ENCODE measurements around the gene DGKG.

The DGKG gene

GRCh38 chr3:186241910-186242821 lies 119.9 kb downstream of the DGKG start:
- H3K4me1 ChIP-seq (ENCODE audit: control insufficient read depth, low read length): peaks cover 8% of the 10 kb centered on the region; the same call in 1 of the 2 replicates
- H3K4me2 ChIP-seq (ENCODE audit: low read length): peak overlapping the region; percentile 11; the same call in 1 of the 2 replicates
- H3K9me2 ChIP-seq (replicated peaks; ENCODE audit: control insufficient read depth, low read length): no peaks in the 10 kb centered on the region
- no peaks in the 10 kb centered on the region for H3K36me3 ChIP-seq (ENCODE audit: control insufficient read depth, low read length)
- TF ChIP-seq, protein P1, sequence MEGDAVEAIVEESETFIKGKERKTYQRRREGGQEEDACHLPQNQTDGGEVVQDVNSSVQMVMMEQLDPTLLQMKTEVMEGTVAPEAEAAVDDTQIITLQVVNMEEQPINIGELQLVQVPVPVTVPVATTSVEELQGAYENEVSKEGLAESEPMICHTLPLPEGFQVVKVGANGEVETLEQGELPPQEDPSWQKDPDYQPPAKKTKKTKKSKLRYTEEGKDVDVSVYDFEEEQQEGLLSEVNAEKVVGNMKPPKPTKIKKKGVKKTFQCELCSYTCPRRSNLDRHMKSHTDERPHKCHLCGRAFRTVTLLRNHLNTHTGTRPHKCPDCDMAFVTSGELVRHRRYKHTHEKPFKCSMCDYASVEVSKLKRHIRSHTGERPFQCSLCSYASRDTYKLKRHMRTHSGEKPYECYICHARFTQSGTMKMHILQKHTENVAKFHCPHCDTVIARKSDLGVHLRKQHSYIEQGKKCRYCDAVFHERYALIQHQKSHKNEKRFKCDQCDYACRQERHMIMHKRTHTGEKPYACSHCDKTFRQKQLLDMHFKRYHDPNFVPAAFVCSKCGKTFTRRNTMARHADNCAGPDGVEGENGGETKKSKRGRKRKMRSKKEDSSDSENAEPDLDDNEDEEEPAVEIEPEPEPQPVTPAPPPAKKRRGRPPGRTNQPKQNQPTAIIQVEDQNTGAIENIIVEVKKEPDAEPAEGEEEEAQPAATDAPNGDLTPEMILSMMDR (IDR thresholded peaks at IDR 0.05; ENCODE audit: low read depth, low read length, poor library complexity, severe bottlenecking): peak; percentile 73
- no peak for TF ChIP-seq EZH2phosphoT487 (IDR thresholded peaks at IDR 0.05; ENCODE audit: borderline replicate concordance, low read length)
- H3K4me3 ChIP-seq (ENCODE audit: low read length): no peak overlapping the region
- peaks cover 10% of the 10 kb centered on the region for H3K27me3 ChIP-seq (ENCODE audit: control insufficient read depth, low read length)
- H3K79me2 ChIP-seq (ENCODE audit: control insufficient read depth, low read length): no peaks in the 10 kb centered on the region
- H3K27ac ChIP-seq (ENCODE audit: low read depth, low read length): no peak overlapping the region
- no peaks in the 10 kb centered on the region for H3F3A ChIP-seq (ENCODE audit: control insufficient read depth, insufficient read depth)
- H4K20me1 ChIP-seq (ENCODE audit: control insufficient read depth, insufficient read depth, low read depth, low read length): no peaks in the 10 kb centered on the region
- H3K9me3 ChIP-seq (ENCODE audit: control insufficient read depth, insufficient read depth, low read length): no peaks in the 10 kb centered on the region

DNA sequence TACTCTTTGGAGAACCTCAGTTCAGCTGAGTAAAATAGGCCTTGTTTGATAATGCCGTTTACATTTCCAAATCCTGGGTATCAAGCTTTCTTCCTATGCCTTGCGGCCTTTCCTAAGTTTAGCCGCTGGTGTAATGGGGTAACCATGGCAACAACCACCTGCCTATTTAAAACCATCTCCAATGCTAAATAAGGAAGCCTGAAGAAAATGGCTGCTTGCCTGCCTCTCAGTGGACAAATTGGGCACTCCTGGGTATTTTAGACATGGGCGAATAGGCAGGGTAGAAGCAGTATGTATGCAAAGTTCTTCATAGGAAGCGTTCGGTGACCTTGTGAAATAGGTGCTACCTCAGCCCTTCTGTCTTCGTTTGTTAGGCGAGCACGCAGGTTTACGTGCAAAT lies 122.7 kb downstream of the DGKG start:
- Histone ChIP-seq H4K20me1 (ENCODE audit: control insufficient read depth, insufficient read depth, low read depth, low read length) (no peaks in the 10 kb centered on the region), H3K27ac (ENCODE audit: low read depth, low read length) (no peak overlapping the region), H3F3A (ENCODE audit: control insufficient read depth, insufficient read depth) (no peaks in the 10 kb centered on the region), H3K4me2 (ENCODE audit: low read length) (no peak overlapping the region), H3K4me3 (ENCODE audit: low read length) (no peak overlapping the region), H3K9me3 (ENCODE audit: control insufficient read depth, insufficient read depth, low read length) (no peaks in the 10 kb centered on the region), H3K36me3 (ENCODE audit: control insufficient read depth, low read length) (no peaks in the 10 kb centered on the region), H3K79me2 (ENCODE audit: control insufficient read depth, low read length) (no peaks in the 10 kb centered on the region), H3K9me2 (replicated peaks; ENCODE audit: control insufficient read depth, low read length) (no peaks in the 10 kb centered on the region), H3K27me3 (ENCODE audit: control insufficient read depth, low read length) (peaks cover 21% of the 10 kb centered on the region), H3K4me1 (ENCODE audit: control insufficient read depth, low read length) (peaks cover 19% of the 10 kb centered on the region)
- TF ChIP-seq, protein P1 (IDR thresholded peaks at IDR 0.05; ENCODE audit: low read depth, low read length, poor library complexity, severe bottlenecking): no peak
- no peak for TF ChIP-seq EZH2phosphoT487 (IDR thresholded peaks at IDR 0.05; ENCODE audit: borderline replicate concordance, low read length)

GRCh38 chr3:186237915-186238314 lies 124.1 kb downstream of the DGKG start:
- H3K27me3 ChIP-seq (ENCODE audit: control insufficient read depth, low read length): peaks cover 21% of the 10 kb centered on the region
- no peak overlapping the region for H3K4me3 ChIP-seq (ENCODE audit: low read length)
- TF ChIP-seq, protein P1 (IDR thresholded peaks at IDR 0.05; ENCODE audit: low read depth, low read length, poor library complexity, severe bottlenecking): no peak
- no peak for TF ChIP-seq EZH2phosphoT487 (IDR thresholded peaks at IDR 0.05; ENCODE audit: borderline replicate concordance, low read length)
- no peaks in the 10 kb centered on the region for H3K79me2 ChIP-seq (ENCODE audit: control insufficient read depth, low read length)
- H4K20me1 ChIP-seq (ENCODE audit: control insufficient read depth, insufficient read depth, low read depth, low read length): no peaks in the 10 kb centered on the region
- no peaks in the 10 kb centered on the region for H3F3A ChIP-seq (ENCODE audit: control insufficient read depth, insufficient read depth)
- H3K4me1 ChIP-seq (ENCODE audit: control insufficient read depth, low read length): peaks cover 19% of the 10 kb centered on the region
- no peaks in the 10 kb centered on the region for H3K36me3 ChIP-seq (ENCODE audit: control insufficient read depth, low read length)
- no peak overlapping the region for H3K27ac ChIP-seq (ENCODE audit: low read depth, low read length)
- no peak overlapping the region for H3K4me2 ChIP-seq (ENCODE audit: low read length)
- no peaks in the 10 kb centered on the region for H3K9me3 ChIP-seq (ENCODE audit: control insufficient read depth, insufficient read depth, low read length)
- H3K9me2 ChIP-seq (replicated peaks; ENCODE audit: control insufficient read depth, low read length): no peaks in the 10 kb centered on the region
